HG02840 (cell line): Measurements from ENCODE around the gene SRRD.
A peak's percentile ranks its signal among the peaks of the same experiment; 100 is the strongest.

Source experiments
- ATAC-seq: cut with Tn5 transposase; IDR thresholded peaks from one replicate; pipeline ENCODE4 v1.9.1; 2021; ENCODE audit warnings: mild to moderate bottlenecking, moderate library complexity, moderate number of reproducible peaks; ENCODE audit not compliant: unreplicated experiment, low FRiP score

Gene SRRD

GRCh38 chr22:26481694-26482093 is 2.0 kb upstream of the SRRD start:
- no peak for ATAC-seq

GRCh38 chr22:26482161-26482560 is 1.5 kb upstream of the SRRD start:
- ATAC-seq = no peak

- peak; percentile 9 for ATAC-seq
Observed at GRCh38 chr22:26483043-26483438, 636 bp upstream of the SRRD start.

GRCh38 chr22:26484360-26484706 is 656 bp downstream of the SRRD start:
- ATAC-seq = no peak

GRCh38 chr22:26485013-26485412 is 1.3 kb downstream of the SRRD start:
- ATAC-seq = no peak

- no peak for ATAC-seq
Observed at GRCh38 chr22:26485806-26486390, 2.2 kb downstream of the SRRD start.

- ATAC-seq = no peak
Observed at GRCh38 chr22:26486394-26486793, 2.7 kb downstream of the SRRD start.

- no peak for ATAC-seq
Observed at GRCh38 chr22:26487996-26488395, 4.3 kb downstream of the SRRD start.

GRCh38 chr22:26489447-26490036 is 5.9 kb downstream of the SRRD start:
- no peak for ATAC-seq

GRCh38 chr22:26492220-26492619 is 8.5 kb downstream of the SRRD start:
- no peak for ATAC-seq

GRCh38 chr22:26494506-26494905 is 10.8 kb downstream of the SRRD start:
- no peak for ATAC-seq

- no peak for ATAC-seq
Observed at GRCh38 chr22:26496456-26496855, 12.8 kb downstream of the SRRD start.

GRCh38 chr22:26499188-26499703 is 15.6 kb downstream of the SRRD start:
- ATAC-seq = no peak

GRCh38 chr22:26501996-26502395 is 18.3 kb downstream of the SRRD start:
- no peak for ATAC-seq

GRCh38 chr22:26502688-26503561 is 19.2 kb downstream of the SRRD start:
- ATAC-seq = no peak

GRCh38 chr22:26503758-26504157 is 20.1 kb downstream of the SRRD start:
- ATAC-seq = no peak

- ATAC-seq = no peak
Observed at GRCh38 chr22:26508148-26508547, 24.5 kb downstream of the SRRD start.

- peak; percentile 93 for ATAC-seq
Observed at GRCh38 chr22:26512149-26512793, 28.6 kb downstream of the SRRD start, which contains the start of gene TFIP11. TFIP11 (minus strand) TSS chr22:26512473; CDS start chr22:26510272, 2,201 bp downstream.

- no peak for ATAC-seq
Observed at GRCh38 chr22:26513838-26514237, 30.2 kb downstream of the SRRD start.

GRCh38 chr22:26514419-26515161 is 30.9 kb downstream of the SRRD start:
- no peak for ATAC-seq
